Lower lobe of right lung (tissue), 2 donors: ENCODE data around the gene ABLIM1. TPM values are rescaled to one million over a fixed set of nuclear protein-coding genes. Genes with fewer than 3 reads are reported as not detected.

Experiments used
- ATAC-seq, 2 donors: fragments of 200-7000 bp; cut with Tn5 transposase; one replicate each; pipeline ENCODE4 v1.9.1; 2020 to 2022; ENCODE audit warnings: mild to moderate bottlenecking in 2 of 2, moderate library complexity in 2 of 2
- DNase-seq: peaks from one replicate; pipeline ENCODE4 v3.0.0-alpha.2; 2020
- H3K27ac ChIP-seq: fragments of 200-600 bp; one replicate; pipeline ENCODE4 v1.8.0; 2022
- H3K27me3 ChIP-seq: fragments of 200-600 bp; one replicate; pipeline ENCODE4 v1.8.0; 2022; ENCODE audit warnings: low read depth
- H3K36me3 ChIP-seq: fragments of 200-600 bp; one replicate; pipeline ENCODE4 v1.8.0; 2022; ENCODE audit warnings: mild to moderate bottlenecking
- H3K4me1 ChIP-seq: fragments of 200-600 bp; one replicate; pipeline ENCODE4 v1.8.0; 2022
- H3K4me3 ChIP-seq: fragments of 200-600 bp; one replicate; pipeline ENCODE4 v1.8.0; 2022; ENCODE audit warnings: mild to moderate bottlenecking
- H3K9me3 ChIP-seq: fragments of 200-600 bp; one replicate; pipeline ENCODE4 v1.8.0; 2022
- CTCF ChIP-seq: fragments of 200-600 bp; IDR thresholded peaks from one replicate; pipeline ENCODE4 v1.8.0; 2022; ENCODE audit warnings: antibody characterized with exemption, mild to moderate bottlenecking
- intact Hi-C: fragments of 100-400 bp; cut with DNase I; formaldehyde crosslinking; loops from one replicate; pipeline ENCODE4 v1.11.0; 2022
- total RNA-seq: library from RNA; stranded (reverse); fragmentation: NEBNext Ultra II Directional; extraction: Animal tissue kit (Norgen Biotek cat#: 25700); gene quantifications from one replicate; pipeline ENCODE4 v1.2.1, GENCODE V29; 2021
- donor health status: DM: no; HTN: yes; CAD: no; lungs with severe emphysema.

Gene ABLIM1
- total RNA-seq, 1 donor from 2014 or later, result 106 TPM

GRCh38 chr10:114576132-114576487 is 82.0 kb downstream of the ABLIM1 start:
- DNase-seq, result no peak
- Histone ChIP-seq H3K27ac (no peak overlapping the region), H3K4me3 (no peak overlapping the region), H3K9me3 (no peaks in the 10 kb centered on the region), H3K27me3 (no peaks in the 10 kb centered on the region), H3K4me1 (peaks cover 30% of the 10 kb centered on the region), H3K36me3 (no peaks in the 10 kb centered on the region)
- ATAC-seq, result no peak
- intact Hi-C loops, result no loop called here
- no peak for TF ChIP-seq CTCF

GRCh38 chr10:114575417-114576131 is 82.5 kb downstream of the ABLIM1 start:
- Histone ChIP-seq H3K4me1 (peaks cover 30% of the 10 kb centered on the region), H3K4me3 (no peak overlapping the region), H3K27ac (no peak overlapping the region), H3K9me3 (no peaks in the 10 kb centered on the region), H3K36me3 (no peaks in the 10 kb centered on the region), H3K27me3 (no peaks in the 10 kb centered on the region)
- no peak for TF ChIP-seq CTCF
- intact Hi-C loops, result no loop called here
- DNase-seq, result no peak
- ATAC-seq, result no peak

GRCh38 chr10:114573330-114574045 is 84.6 kb downstream of the ABLIM1 start:
- no peak overlapping the region for H3K27ac ChIP-seq
- no peak for TF ChIP-seq CTCF
- H3K4me3 ChIP-seq, result no peak overlapping the region
- H3K4me1 ChIP-seq, result peaks cover 30% of the 10 kb centered on the region
- H3K36me3 ChIP-seq, result no peaks in the 10 kb centered on the region
- H3K27me3 ChIP-seq, result no peaks in the 10 kb centered on the region
- H3K9me3 ChIP-seq, result no peaks in the 10 kb centered on the region
- peak in 1 of 2 donors; percentile 32 for ATAC-seq
- intact Hi-C loops, result no loop called here
- no peak for DNase-seq

- no peaks in the 10 kb centered on the region for H3K9me3 ChIP-seq
- H3K4me1 ChIP-seq, result peaks cover 16% of the 10 kb centered on the region
- H3K27ac ChIP-seq, result no peak overlapping the region
- no peak for DNase-seq
- TF ChIP-seq CTCF, result no peak
- H3K4me3 ChIP-seq, result no peak overlapping the region
- peak in 1 of 2 donors; percentile 40 for ATAC-seq
- H3K27me3 ChIP-seq, result no peaks in the 10 kb centered on the region
- no peaks in the 10 kb centered on the region for H3K36me3 ChIP-seq
- intact Hi-C loops, result no loop called here
Observed at GRCh38 chr10:114571316-114571999, 86.6 kb downstream of the ABLIM1 start.

GRCh38 chr10:114566064-114566463 is 92.0 kb downstream of the ABLIM1 start:
- ATAC-seq, result no peak
- TF ChIP-seq CTCF, result no peak
- no peaks in the 10 kb centered on the region for H3K27me3 ChIP-seq
- intact Hi-C loops, result no loop called here
- no peaks in the 10 kb centered on the region for H3K4me1 ChIP-seq
- no peaks in the 10 kb centered on the region for H3K36me3 ChIP-seq
- no peaks in the 10 kb centered on the region for H3K9me3 ChIP-seq
- no peak overlapping the region for H3K4me3 ChIP-seq
- no peak overlapping the region for H3K27ac ChIP-seq
- DNase-seq, result no peak
